Neutrophil (primary cell): ENCODE results near the gene KNCN.

Experiments
- H3K27ac ChIP-seq: fragments of 200-600 bp; sonication (generic); 2 replicates; pipeline ENCODE4 v1.5.1; 2016; ENCODE audit warnings: mild to moderate bottlenecking, moderate library complexity
- H3K27me3 ChIP-seq: fragments of 200-600 bp; sonication (generic); 2 replicates; pipeline ENCODE4 v1.6.0; 2016; ENCODE audit warnings: mild to moderate bottlenecking
- H3K36me3 ChIP-seq: fragments of 200-600 bp; sonication (generic); 2 replicates; pipeline ENCODE4 v1.5.1; 2017
- H3K4me1 ChIP-seq, 2 experiments: fragments of 200-600 bp in 1 of 2; sonication (generic) in 1 of 2; 1 replicate in 1 of 2; 2 replicates in 1 of 2; pipeline versions ENCODE4 v1.5.1 to v1.6.1; 2013 to 2016; ENCODE audit warnings: low read depth in 1 of 2, low read length in 1 of 2, mild to moderate bottlenecking in 1 of 2, moderate library complexity in 1 of 2; ENCODE audit not compliant: control insufficient read depth in 1 of 2, insufficient read depth in 1 of 2
- H3K4me3 ChIP-seq, 2 experiments: fragments of 200-600 bp in 1 of 2; sonication (generic) in 1 of 2; 1 replicate in 1 of 2; 2 replicates in 1 of 2; pipeline ENCODE4 v1.5.1; 2013 to 2016; ENCODE audit warnings: low read depth in 1 of 2, low read length in 1 of 2, mild to moderate bottlenecking in 1 of 2, moderate library complexity in 1 of 2
- H3K9me3 ChIP-seq: fragments of 200-600 bp; sonication (generic); 2 replicates; pipeline ENCODE4 v1.5.1; 2016
- TF ChIP-seq, protein P1 (sequence below): fragments of 200-600 bp; sonication (generic); IDR thresholded peaks from 2 replicates; pipeline ENCODE4 v1.5.1; 2016; ENCODE audit warnings: antibody characterized with exemption

The KNCN gene

DNA sequence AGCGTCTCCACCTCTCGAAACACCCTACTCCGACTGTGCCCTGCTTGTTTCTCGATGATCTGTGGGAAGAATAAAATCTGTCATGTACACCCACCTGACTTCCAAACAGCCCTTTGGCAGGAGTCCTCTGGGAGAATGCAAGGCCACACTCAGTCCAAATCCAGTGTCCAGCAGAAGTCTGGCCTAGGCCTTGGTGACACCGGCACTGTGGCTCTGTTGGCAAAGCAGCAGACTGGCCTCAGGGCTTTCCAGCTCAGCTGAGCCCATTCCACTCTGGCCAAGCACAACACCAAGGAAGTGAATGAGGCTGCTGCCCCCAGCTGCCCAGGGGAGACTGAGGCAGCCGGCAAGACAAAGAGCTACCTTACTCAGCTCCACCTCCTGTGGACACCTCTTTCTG lies 25.1 kb upstream of the KNCN start:
- TF ChIP-seq, protein P1, sequence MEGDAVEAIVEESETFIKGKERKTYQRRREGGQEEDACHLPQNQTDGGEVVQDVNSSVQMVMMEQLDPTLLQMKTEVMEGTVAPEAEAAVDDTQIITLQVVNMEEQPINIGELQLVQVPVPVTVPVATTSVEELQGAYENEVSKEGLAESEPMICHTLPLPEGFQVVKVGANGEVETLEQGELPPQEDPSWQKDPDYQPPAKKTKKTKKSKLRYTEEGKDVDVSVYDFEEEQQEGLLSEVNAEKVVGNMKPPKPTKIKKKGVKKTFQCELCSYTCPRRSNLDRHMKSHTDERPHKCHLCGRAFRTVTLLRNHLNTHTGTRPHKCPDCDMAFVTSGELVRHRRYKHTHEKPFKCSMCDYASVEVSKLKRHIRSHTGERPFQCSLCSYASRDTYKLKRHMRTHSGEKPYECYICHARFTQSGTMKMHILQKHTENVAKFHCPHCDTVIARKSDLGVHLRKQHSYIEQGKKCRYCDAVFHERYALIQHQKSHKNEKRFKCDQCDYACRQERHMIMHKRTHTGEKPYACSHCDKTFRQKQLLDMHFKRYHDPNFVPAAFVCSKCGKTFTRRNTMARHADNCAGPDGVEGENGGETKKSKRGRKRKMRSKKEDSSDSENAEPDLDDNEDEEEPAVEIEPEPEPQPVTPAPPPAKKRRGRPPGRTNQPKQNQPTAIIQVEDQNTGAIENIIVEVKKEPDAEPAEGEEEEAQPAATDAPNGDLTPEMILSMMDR = no peak
- Histone ChIP-seq H3K9me3 (no peaks in the 10 kb centered on the region), H3K4me1 (peaks cover 34 to 37% of the 10 kb centered on the region in 2 experiments), H3K27ac (no peak overlapping the region), H3K4me3 (no peak overlapping the region), H3K27me3 (no peaks in the 10 kb centered on the region), H3K36me3 (peaks cover 76% of the 10 kb centered on the region)

DNA sequence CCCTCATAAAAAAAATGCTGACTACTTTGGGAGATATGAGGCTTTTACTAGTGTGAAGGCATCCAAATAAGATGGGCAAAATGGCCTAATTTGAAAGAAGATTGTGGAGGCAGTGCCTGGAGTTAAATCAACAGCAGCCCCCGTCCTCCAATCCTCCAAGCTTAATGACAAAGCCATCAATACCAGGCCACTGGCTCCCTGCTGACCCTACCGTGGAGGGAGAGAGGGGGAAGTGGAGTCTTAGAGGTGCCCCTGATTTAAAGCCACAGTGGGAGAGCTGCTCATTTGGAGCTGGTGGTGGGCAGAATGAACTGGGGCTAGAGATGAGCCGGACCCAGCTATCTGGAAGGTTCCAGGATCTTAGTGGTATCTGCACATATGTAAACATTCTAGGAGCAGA lies 24.3 kb upstream of the KNCN start:
- peaks cover 26 to 29% of the 10 kb centered on the region in 2 experiments for H3K4me1 ChIP-seq
- no peaks in the 10 kb centered on the region for H3K27me3 ChIP-seq
- TF ChIP-seq, protein P1 = no peak
- no peaks in the 10 kb centered on the region for H3K9me3 ChIP-seq
- no peak overlapping the region for H3K4me3 ChIP-seq
- peaks cover 83% of the 10 kb centered on the region for H3K36me3 ChIP-seq
- no peak overlapping the region for H3K27ac ChIP-seq

DNA sequence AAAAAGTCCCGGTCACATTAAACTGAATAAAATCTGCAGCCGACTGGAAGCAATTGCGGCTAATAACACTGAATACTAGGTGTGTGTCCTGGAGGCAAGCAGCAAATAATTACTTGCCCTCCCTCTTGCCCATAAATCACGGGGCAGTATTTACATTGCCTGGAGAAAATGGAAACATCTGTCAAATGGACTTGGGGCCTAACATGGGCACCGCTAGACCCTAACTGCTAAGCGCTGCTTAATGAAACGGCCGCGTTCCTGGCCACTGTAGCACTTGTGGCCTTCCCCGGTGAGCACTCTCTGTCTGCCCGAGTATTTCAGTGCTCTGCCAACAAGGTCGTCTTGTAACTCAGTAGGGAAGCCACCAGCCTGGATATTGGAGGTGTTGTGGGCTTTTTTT lies 23.9 kb upstream of the KNCN start:
- peaks cover 21 to 24% of the 10 kb centered on the region in 2 experiments for H3K4me1 ChIP-seq
- no peaks in the 10 kb centered on the region for H3K9me3 ChIP-seq
- no peaks in the 10 kb centered on the region for H3K27me3 ChIP-seq
- no peak overlapping the region for H3K27ac ChIP-seq
- TF ChIP-seq, protein P1 = no peak
- peaks cover 88% of the 10 kb centered on the region for H3K36me3 ChIP-seq
- no peak overlapping the region for H3K4me3 ChIP-seq

DNA sequence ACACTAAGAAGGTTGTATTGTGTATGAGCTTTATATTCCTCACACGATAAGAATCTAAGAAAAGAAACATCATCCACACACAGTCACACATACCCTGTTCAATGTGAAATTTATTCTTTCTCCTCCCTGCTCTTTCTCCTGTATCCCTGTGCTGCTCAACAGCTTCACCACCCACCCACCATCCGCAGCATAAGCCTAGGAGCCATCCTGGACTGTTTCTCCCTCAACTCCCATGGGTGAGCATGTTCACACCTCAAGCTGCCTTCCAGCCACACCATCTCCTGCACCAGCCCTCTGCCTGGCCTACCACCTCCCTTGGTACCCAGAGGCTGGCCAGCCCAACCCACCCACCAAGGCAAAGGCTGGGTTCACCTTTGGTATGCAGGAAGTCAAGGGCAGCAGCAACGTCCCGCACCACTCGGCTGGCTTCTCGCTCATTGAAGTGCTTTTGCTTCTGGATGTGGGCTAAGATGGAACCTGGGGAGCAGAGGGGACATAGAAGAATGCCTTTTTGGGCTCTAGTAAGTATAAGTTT lies 20.3 kb upstream of the KNCN start:
- TF ChIP-seq, protein P1 = no peak
- no peaks in the 10 kb centered on the region for H3K4me1 ChIP-seq
- H3K36me3 ChIP-seq = peaks cover 95% of the 10 kb centered on the region
- H3K4me3 ChIP-seq = no peak overlapping the region
- H3K27ac ChIP-seq = no peak overlapping the region
- no peaks in the 10 kb centered on the region for H3K27me3 ChIP-seq
- no peaks in the 10 kb centered on the region for H3K9me3 ChIP-seq

DNA sequence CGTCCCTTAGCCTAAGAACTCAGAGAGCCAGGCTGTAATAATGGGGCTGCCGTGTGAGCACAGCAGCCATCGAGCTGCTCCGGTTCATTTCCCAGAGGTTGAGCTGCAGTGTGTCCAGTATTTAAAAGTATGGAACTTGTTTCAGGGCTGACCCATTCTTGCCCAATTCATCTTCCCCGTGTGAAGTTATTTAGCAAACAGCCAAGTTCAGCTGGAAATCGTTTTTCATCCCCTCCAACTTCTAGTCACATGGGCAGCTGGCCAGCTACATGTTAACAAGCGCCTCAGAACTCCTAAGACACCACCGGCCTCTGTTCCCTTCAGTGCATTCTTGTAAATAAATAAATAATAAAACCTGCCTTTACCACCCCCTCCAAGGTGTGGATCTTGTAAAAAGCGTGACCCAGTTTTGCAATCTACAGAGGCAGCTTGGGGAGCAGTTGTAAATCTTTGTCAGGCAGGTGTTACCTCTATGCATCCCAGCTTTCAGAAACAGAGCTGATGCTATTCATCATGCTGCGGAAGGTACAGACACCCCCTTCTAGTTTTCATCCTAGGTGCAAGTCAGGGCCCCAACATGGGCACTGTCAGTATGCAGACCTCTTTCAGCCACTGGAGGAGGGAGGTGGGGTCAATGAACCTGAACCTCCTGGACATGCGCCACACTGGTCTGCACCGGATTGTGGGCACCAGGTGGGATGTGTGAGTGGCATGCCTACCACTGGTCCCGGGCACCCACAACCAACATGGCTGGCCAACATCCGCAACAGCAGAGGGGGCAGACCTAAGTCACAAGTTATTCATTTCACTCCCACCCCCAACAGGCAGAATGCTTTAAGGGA lies 18.7 kb upstream of the KNCN start:
- Histone ChIP-seq H3K27ac (no peak overlapping the region), H3K36me3 (peaks cover 95% of the 10 kb centered on the region), H3K27me3 (no peaks in the 10 kb centered on the region), H3K4me1 (no peaks in the 10 kb centered on the region), H3K9me3 (no peaks in the 10 kb centered on the region), H3K4me3 (no peak overlapping the region)
- TF ChIP-seq, protein P1 = no peak
